Activated CD8-positive, alpha-beta memory T cell treated with anti-CD3 and anti-CD28 coated beads, Interleukin-2, amount 50 U/mL, for 24 hours (primary cell): Measurements from ENCODE around the gene DPY19L3.
"Not testable (repeated sequence)": the region's sequence is repeated elsewhere in the genome, so short reads cannot be mapped to it uniquely, and the experiment has no call there.

Experiments
- DNase-seq: peaks from one replicate; pipeline ENCODE4 v3.0.0-alpha.2; 2020; ENCODE audit errors: extremely low read depth

Gene DPY19L3, protein sequence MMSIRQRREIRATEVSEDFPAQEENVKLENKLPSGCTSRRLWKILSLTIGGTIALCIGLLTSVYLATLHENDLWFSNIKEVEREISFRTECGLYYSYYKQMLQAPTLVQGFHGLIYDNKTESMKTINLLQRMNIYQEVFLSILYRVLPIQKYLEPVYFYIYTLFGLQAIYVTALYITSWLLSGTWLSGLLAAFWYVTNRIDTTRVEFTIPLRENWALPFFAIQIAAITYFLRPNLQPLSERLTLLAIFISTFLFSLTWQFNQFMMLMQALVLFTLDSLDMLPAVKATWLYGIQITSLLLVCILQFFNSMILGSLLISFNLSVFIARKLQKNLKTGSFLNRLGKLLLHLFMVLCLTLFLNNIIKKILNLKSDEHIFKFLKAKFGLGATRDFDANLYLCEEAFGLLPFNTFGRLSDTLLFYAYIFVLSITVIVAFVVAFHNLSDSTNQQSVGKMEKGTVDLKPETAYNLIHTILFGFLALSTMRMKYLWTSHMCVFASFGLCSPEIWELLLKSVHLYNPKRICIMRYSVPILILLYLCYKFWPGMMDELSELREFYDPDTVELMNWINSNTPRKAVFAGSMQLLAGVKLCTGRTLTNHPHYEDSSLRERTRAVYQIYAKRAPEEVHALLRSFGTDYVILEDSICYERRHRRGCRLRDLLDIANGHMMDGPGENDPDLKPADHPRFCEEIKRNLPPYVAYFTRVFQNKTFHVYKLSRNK

DNA sequence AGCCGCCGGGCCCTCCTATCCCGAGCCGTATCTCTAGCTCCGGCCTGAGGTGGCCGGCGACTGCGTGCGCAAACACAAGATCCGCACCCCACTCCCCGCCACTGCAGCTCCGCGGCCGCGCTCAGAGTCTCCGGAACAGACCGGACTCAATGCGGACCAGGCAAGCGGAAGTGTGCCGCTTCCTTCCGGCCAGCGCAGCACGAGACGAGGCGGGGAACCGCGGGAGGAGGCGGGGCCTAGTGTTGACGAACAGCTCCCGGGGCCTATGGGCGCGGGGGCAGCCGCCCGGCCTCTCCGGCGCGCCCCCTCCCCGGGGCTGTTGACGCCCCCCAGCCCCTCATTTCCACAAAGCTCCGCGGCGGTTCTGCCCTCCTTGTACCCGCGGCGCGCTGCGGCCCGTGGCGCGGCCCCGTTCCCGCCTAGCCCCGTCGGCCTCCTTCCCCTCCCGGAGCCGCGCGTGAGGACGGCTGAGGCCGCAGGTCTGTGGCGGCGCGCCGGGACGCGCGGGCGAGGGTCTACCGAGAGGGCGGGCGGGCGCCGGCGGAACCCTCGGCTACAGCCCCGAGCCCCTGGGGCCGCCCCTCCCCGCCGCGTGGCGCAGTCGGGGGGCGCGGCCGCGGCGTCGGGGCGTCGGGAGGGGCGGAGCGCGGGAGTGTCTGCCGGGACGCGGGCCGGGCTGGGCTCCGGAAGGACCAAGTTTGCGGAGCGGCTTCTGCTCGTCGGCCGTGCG is at the start of gene DPY19L3:
Gene DPY19L3 (plus strand): TSS at position 340 of the 730 bp plus-strand sequence. CDS start 2,484 bp downstream, outside the sequence.
- peak; percentile 81 for DNase-seq

DNA sequence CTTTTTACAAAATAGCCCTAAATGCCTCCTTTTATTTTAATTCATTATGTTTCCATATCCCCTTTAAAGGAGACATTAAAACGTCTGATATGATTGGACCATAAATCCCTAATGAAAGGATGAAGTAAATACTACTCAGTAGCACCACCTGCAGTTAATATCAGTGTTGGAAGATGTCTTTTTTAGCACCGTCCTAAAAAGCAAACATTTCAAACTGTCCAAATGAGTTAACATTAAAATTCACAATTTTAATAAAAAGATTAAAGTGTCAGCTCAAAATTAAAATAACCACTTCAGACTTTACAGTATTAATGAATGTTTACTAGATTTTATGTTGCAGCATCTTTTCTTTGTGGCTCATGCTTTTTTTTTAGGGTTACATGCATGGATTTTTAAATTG is 47.9 kb upstream of the DPY19L3 start:
- no peak for DNase-seq

DNA sequence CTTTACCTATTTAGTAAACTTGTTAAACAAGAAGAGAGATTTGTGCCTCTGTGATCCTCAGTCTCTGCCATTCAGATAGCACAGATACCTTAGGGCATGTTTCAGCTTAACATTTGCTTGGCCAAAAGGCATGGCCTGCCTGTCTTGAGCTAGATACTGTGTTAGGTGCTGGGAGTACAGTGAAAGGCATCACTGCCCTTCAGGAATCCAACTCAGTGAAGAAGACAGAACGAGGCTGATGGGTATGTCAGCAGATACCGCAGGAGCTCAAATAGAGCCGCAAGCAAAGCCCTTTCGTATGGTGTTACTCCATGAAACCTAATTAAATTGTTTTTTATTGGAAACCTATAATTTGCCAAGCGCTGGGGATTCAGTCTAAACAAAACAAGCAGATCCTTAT is 47.2 kb upstream of the DPY19L3 start:
- DNase-seq: no peak

DNA sequence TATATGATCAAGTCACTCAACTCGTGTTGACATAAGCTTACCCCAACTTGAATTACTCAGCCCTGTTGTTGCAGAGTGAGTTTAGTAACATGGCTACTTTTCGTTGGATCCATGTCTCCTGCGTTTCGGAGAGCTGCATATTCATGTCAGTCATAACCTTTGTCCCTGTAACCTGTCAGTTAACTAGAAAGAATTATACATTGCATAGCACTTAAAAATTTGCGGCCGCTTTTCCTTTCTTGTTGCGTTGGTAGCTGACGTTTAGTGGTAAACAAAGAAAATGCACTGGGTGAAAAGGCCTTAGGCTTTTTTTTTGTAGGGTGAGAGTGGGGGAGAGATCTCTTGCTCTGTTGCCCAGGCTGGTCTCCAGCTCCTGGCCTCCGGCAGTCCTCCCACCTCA is 46.0 kb upstream of the DPY19L3 start:
- DNase-seq: no peak

DNA sequence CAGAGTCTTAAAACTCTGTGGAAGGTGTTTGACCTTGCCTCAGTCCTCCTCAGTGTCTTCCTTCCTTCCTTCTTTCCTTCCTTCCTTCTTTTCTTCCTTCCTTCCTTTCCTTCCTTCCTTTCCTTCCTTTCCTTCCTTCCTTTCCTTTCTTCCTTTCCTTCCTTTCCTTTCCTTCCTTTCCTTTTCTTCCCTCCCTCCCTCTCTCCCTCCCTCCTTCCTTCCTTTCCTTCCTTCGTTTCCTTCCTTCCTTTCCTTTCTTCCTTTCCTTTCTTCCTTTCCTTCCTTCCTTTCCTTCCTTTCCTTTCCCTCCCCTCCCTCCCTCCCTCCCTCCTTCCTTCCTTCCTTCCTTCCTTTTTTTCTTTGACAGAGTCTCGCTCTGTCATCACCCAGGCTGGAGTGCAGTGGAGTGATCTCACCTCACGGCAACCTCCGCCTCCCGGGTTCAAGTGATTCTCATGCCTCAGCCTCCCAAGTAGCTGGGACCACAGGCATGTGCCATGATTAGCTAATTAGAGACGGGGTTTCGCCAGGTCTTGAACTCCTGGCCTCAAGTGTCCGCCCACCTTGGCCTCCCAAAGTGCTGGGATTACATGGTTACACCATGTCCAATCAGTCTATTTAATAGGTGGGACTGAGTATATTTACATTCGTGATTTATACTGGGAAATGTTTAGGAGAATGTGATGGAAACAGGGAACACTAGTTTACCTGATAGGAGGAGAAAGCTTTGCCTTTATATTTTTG is 43.8 kb upstream of the DPY19L3 start:
- DNase-seq: no peak

DNA sequence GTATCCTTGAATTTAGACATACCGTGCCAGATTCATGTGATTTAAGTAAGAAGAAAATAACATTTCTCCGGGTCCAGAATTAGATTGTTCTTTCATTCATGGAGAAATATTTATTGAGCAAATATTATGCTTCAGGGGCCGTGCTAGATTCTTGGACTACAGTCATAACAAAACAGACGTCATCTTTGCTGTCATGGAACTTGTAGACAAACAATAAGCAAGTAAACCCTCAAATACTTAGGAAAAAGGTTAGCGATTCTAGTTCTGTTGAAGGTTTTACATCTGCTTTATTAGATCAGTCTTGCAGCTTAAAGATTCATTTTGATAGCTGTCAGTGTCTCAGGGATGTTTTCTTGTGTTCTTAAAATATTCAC is 43.3 kb upstream of the DPY19L3 start:
- DNase-seq: no peak

DNA sequence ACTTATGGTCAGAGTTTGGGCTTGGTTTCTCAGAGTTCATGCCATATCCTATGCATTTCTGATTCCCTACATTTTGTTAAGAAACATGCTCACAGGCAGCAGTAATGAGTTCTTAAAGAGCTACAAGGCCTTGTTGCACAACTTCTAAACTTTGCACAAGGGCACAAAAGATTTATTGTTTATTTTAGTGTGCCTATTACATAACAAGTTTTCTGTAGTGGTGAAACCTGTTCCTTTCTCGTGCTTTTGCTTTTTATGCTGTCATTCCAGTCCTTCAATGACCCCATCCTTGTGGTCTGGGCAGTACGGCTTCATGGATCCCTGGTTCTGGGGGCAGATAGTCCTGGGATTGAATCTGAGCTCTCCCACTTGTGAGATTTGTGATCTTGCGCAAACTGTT is 42.4 kb upstream of the DPY19L3 start:
- no peak for DNase-seq

DNA sequence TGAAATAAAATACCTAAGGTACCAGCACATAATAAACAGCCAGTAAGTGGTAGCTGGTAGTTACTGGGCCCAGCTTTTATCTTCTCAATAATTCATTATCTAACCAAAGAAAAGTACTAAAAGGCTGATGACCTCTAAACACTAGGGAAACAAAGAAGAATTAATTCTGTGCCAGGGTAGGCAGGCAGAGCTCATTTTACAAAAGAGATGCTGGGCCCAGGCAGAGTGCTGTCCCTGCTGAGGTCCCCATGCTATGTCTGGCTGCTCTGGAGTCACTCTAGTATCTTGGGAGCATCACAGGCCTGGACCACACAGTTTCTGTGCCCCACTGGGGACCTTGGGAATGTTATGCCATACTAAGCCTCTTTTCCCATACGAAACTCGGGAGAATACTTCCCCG is 41.9 kb upstream of the DPY19L3 start:
- DNase-seq: no peak

DNA sequence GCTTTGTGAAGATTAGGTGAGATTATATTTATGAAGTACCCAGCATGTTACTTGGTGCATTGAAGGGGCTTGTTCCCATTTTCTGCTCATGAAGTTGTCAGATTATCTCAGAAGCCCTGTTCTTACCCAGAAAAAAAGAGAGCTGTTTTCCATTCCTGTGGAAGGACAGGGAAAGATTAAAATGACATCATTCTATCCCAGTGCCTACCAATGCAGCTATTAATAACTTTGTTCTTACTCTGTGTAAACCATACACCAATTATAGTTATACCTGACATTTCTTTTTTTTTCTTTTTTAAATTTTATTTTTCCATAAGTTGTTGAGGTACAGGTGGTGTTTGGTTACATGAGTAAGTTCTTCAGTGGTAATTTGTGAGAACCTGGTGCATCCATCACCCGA is 41.5 kb upstream of the DPY19L3 start:
- DNase-seq: no peak

DNA sequence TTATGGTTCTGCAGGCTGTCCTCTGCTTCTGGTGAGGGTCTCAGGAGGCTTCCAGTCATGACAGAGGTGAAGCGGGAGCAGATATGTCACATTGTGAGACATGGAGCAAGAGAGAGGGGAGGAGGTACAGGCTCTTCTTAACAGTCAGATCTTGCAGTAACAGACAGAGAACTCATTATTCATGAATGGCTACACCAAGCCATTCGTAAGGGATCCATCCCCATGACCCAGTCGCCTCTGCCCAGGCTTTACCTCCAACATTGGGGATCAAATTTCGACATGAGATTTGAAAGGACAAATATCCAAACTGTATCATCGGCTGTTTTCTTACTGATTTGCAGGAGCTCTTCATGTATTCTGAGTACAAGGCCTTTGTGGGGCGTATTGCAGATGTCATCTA is 38.5 kb upstream of the DPY19L3 start:
- DNase-seq: no peak

DNA sequence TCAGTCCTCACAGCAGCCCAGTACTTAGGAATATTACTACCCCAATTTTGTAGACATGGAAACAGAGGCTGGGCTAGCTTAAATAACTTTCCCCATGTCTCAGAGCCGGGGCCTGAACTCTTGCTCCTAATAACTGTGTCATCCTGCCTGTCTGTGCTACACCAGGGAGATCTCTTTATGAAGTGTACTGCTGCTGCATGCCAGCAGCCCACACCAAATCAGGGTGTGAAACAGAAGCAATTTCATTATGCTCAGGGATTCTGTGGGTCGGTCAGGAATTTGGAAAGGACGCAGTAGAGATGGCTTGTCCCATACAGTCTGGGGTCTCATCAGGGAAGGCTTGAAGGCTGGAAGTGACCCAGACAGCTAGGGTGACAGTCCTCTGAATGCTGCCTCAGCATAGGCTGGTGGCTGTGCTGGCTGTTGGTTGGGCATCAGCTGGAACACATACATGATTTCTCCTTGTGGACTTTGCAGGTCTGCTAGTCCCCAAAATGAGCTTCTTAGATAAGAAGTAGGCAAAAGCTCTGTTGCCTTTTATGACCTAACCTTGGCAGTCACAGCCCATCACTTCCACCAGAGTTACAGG is 37.5 kb upstream of the DPY19L3 start:
- DNase-seq: no peak

DNA sequence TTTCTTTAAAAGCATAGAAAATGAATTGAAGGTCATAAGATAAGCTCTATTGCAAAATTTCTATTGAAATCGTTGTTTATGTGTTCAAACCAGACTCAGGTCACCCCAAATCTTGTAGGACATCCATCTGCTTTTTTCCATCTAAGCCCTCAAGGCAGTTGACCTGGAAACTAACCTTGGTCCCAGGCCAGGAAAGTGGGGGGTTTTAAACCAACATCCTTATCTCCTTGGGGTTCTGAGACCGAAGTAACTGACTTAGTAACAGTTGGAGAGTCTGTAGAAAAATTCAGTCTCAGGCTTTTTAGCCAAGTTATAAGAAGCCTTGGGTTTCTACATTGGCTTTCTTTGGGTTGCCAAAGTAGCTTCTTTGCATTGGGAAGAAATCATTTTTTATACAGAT is 36.8 kb upstream of the DPY19L3 start:
- DNase-seq: no peak

DNA sequence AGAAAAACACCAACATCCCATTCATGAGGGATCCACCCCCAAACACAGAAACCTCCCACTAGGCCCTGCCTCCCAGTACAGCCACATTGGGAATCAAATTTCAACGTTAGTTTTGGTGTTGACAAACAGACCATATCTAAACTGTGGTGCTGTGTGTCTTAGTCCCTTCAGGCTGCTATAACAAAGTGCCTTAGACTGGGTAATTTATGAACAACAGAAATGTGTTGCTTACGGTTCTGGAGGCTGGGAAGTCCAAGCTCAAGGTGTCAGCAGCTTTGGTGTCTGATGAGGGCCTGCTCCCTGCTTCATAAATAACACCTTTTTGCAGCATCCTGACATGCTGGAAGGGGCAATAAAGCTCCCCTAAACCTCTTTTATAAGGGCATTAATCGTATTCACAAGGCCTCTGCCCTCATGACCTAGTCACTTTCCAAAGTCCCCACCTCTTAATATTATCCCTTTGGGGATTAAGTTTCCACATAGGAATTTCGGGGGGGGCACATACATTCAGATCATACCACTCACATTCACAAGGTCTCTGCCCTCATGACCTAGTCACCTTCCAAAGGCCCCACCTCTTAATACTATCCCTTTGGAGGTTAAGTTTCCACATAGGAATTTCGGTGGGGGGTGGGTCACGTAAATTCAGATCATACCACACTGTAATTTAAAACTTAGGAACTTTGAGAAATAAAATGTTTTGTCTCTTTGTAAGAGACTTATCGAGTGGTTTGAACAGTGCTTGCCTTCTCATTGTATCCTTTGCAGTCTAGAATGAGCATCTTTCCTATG is 32.6 kb upstream of the DPY19L3 start:
- no peak for DNase-seq

DNA sequence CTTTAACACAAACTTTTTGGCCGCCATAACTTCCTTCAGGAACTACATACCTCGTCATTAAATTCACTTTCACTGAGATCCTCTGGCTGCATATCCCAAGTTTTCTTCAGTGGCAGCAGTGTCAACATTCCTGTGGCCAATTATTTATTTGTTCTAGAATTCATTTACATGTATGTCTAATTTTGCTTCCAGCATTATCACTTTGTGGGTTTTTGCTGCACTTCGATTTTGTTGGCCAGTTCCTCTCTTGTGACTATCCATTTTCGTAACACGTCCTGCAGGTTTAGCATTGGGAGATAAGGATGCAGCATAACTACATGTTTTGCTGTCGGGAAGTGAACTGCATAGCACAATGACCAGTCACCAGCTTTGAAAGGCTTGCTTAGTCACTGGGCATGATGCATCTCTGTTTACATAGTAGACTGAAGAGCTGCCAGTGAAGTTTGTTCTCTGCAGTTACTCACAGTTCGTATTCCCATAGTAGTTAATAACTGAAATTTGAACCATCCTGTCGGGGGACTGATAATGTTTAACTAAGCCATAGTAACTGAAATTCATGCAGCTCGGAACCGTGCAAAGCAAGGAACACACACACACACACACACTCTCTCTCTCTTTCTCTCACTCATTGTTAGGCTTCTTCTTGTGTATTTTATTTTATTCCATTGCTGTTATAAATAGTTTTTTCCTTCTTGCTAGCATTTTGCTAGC is 31.8 kb upstream of the DPY19L3 start:
- DNase-seq: no peak

DNA sequence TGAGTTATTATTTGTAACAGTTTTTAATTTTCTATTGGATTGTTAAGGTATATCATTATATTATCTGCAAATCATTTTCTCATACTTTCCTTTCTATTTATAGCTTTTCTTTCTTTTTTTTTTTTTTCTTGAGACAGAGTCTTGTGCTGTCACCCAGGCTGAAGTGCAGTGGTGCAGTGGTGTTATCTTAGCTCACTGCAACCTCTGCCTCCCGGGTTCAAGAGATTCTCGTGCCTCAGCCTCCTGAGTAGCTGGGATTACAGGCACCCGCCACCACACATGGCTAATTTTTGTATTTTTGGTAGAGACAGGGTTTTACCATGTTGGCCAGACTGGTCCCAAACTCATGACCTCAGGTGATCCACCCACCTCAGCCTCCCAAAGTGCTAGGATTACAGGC is 31.2 kb upstream of the DPY19L3 start:
- not testable (repeated sequence) for DNase-seq

DNA sequence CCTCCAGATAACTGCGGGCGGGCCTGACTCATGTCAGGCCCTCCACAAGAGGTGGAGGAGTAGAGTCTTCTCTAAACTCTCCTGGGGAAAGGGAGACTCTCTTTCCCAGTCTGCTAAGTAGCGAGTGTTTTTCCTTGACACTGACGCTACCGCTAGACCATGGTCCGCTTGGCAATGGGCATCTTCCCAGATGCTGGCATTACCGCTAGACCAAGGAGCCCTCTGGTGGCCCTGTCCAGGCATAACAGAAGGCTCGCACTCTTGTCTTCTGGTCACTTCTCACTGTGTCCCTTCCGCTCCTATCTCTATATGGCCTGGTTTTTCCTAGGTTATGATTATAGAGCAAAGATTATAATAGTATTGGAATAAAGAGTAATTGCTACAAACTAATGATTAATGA is 28.5 kb upstream of the DPY19L3 start:
- DNase-seq: not testable (repeated sequence)

DNA sequence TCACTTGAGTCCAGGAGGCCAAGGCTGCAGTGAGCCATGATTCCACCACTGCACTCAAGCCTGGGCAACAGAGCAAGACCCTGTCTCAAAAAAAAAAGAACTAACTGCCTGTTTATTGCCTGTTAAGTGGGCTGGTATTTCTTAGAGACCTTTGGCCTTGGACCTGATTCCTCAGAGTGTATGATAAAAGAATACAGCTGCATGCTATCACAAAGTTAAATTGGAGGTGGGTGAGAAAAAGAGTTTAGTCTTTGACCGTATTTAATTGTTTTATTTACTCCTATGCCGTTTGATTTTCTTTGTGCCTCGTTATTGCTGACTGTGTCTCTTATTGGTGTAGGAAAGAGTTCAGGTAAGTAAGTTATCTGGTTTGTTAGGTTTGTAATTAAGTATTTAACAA is 25.3 kb upstream of the DPY19L3 start:
- DNase-seq: no peak

DNA sequence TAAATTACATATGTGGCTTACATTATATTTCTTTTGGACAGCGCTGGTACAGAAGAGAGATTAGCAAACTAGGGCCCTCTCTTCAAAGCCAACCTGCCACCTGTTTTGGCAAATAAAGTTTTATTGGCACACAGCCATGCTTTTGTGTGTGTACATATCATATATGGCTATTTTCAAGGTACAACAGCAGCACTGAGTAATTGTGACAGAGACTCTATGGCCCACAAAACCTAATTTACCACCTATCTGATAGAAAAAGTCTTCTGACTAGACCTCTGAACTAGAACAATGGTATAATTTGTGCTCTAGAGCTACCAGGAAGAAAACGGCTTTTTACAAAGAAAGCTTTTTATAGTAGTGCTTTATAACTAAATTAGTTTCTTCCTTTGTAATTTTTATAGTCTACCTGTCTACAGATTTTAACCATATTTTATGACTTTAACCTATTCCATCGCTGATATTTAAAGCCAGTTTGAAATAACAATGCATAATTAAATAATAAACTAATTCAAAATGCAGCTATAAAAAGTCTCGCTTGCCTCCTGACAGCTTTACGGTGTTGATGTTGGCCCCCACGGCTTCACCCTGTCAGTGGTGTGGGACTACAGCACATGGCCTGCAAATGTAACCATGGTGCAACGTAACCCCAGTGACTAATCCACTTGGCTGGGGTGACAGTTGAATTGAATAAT is 17.7 kb upstream of the DPY19L3 start:
- DNase-seq: no peak

DNA sequence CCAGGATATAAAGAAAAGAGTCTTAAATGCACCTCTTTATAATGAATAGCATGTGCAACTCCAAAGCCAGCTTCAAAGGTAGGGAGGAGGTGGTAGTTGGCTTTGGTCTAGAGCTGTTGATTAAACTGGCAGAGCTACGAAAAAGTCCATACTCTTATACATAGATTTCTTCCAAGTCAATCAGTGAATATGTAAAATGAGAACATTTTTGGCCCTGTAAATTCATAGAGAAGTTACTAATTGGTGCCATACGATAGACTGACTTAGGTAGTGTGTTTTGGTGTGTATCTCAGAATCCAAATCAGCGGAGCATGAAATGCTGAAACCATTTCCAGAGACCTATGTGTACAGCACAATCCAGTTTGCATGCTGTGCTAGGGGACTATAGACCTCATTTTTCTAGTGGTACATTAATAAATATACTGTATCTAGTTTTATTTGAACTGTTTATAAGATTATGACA is 17.1 kb upstream of the DPY19L3 start:
- no peak for DNase-seq
